Ascending aorta (tissue), 2 donors: ENCODE data around the gene IMMP2L. TPM values are rescaled to one million over a fixed set of nuclear protein-coding genes. Genes with fewer than 3 reads are reported as not detected.

Experiments
- DNase-seq, 2 donors: peaks; one replicate each; pipeline ENCODE4 v3.0.0-alpha.2; 2019; ENCODE audit warnings: low spot score in 2 of 2
- H3K27ac ChIP-seq, 2 donors: fragments of 200-600 bp; sonication (generic); one replicate each; pipeline ENCODE4 v1.5.1; 2016 to 2017; ENCODE audit warnings: mild to moderate bottlenecking in 1 of 2
- H3K27me3 ChIP-seq: fragments of 200-600 bp; sonication (generic); one replicate; pipeline ENCODE4 v1.5.1; 2017
- H3K36me3 ChIP-seq, 2 donors: fragments of 200-600 bp; sonication (generic); one replicate each; pipeline ENCODE4 v1.5.1; 2016
- H3K4me1 ChIP-seq, 2 donors: fragments of 200-600 bp; sonication (generic); one replicate each; pipeline ENCODE4 v1.5.1; 2016 to 2017; ENCODE audit warnings: mild to moderate bottlenecking in 1 of 2
- H3K4me3 ChIP-seq, 2 donors: fragments of 200-600 bp; sonication (generic); one replicate each; pipeline ENCODE4 v1.5.1; 2016 to 2017; ENCODE audit warnings: mild to moderate bottlenecking in 1 of 2
- H3K9me3 ChIP-seq, 2 donors: fragments of 200-600 bp; sonication (generic); one replicate each; pipeline ENCODE4 v1.5.1; 2016
- intact Hi-C: fragments of 100-400 bp; cut with DNase I; formaldehyde crosslinking; loops from one replicate; pipeline ENCODE4 v1.15.1; 2023
- total RNA-seq: library from RNA; depleted of rRNA; stranded (reverse); fragments of >200 nt; gene quantifications from one replicate; pipeline ENCODE4 v1.1.0, GENCODE V29; 2016
- TF ChIP-seq, protein P1 (sequence below), 3 experiments: fragments of 200-600 bp in 2 of 3; fragments of 450-650 bp in 1 of 3; sonication (generic) in 2 of 3; IDR thresholded peaks; one replicate each; pipeline ENCODE4 v1.5.1; 2016 to 2019; ENCODE audit warnings: antibody characterized with exemption in 3 of 3, mild to moderate bottlenecking in 1 of 3, moderate library complexity in 1 of 3

Gene IMMP2L
- total RNA-seq, 1 donor from 2014 or later: 143 TPM

DNA sequence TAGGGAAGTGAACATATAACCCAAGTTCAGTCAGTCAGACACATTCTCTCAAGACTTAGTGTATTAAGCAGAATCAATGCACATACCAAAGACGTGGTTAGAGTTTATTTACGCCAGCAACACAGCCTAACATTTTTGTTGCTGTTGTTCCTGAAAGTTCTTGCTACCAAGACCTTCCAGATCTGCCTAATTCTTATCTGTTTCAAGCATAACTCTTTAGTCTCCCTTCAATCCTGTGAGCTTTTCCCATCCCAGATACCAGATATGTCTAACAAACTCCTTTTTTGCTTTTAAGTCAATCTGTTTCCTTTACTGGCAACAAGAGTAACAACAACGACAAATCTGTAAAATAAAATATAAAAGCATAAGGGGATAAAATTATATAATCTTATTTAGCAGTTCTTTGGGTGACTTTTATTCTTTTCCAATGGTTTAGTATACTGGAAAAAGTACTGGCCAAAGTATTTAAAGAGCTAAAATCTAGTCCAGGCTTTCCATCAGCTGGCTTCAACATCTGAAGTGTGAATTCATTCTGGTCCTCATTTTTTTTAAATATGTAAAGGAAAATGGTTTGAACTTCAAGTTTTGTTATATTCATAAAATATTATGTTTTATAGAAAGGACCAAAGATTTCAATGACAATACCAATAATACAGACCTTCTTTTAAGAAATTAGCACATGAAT is 193.8 kb downstream of the IMMP2L start:
- peaks cover 0 to 3% of the 10 kb centered on the region in 2 donors for H3K4me1 ChIP-seq
- H3K9me3 ChIP-seq: no peaks in the 10 kb centered on the region
- no peak overlapping the region for H3K27ac ChIP-seq
- intact Hi-C loops: no loop called here
- TF ChIP-seq, protein P1, sequence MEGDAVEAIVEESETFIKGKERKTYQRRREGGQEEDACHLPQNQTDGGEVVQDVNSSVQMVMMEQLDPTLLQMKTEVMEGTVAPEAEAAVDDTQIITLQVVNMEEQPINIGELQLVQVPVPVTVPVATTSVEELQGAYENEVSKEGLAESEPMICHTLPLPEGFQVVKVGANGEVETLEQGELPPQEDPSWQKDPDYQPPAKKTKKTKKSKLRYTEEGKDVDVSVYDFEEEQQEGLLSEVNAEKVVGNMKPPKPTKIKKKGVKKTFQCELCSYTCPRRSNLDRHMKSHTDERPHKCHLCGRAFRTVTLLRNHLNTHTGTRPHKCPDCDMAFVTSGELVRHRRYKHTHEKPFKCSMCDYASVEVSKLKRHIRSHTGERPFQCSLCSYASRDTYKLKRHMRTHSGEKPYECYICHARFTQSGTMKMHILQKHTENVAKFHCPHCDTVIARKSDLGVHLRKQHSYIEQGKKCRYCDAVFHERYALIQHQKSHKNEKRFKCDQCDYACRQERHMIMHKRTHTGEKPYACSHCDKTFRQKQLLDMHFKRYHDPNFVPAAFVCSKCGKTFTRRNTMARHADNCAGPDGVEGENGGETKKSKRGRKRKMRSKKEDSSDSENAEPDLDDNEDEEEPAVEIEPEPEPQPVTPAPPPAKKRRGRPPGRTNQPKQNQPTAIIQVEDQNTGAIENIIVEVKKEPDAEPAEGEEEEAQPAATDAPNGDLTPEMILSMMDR (IDR thresholded peaks at IDR 0.05): no peak
- no peak overlapping the region for H3K4me3 ChIP-seq
- DNase-seq: no peak
- H3K36me3 ChIP-seq: no peaks in the 10 kb centered on the region
- no peaks in the 10 kb centered on the region for H3K27me3 ChIP-seq

DNA sequence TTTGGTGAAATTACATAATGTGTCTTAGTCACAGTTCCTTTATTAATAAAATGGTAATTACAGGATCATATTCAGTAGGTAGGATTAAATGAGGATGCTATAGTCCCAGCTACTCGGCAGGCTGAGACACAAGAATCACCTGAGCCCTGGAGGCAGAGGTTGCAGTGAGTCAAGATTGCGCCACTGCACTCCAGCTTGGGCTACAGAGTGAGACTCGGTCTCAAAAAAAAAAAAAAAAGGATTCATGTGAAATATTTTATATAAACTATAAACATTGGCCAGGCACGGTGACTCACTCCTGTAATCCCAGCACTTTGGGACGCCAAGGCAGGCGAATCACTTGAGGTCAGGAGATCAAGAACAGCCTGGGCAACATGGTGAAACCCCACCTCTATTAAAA is 197.9 kb downstream of the IMMP2L start:
- Histone ChIP-seq H3K4me3 (no peak overlapping the region), H3K9me3 (no peaks in the 10 kb centered on the region), H3K27ac (no peak overlapping the region), H3K4me1 (peaks cover 0 to 7% of the 10 kb centered on the region in 2 donors), H3K27me3 (no peaks in the 10 kb centered on the region), H3K36me3 (no peaks in the 10 kb centered on the region)
- TF ChIP-seq, protein P1 (IDR thresholded peaks at IDR 0.05): no peak
- DNase-seq: no peak
- intact Hi-C loops: no loop called here

DNA sequence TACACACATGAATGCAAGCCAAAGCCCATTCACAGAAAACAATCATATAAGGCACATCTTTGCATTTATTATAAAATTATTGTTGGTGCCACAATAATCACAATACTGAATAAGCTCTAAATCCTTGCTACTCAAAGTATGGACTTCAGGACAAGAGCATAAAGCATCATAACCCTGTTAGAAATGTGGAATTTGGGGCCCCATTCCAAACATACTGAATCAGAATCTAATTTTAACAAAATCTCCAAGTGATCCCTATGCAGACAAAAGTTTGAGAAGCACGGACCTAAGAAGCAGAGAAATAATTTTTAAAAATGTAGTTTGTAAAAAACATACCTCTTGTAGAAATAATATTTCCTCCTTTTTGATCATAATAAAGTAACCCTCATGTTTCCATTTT is 199.2 kb downstream of the IMMP2L start:
- H3K9me3 ChIP-seq: no peaks in the 10 kb centered on the region
- no peaks in the 10 kb centered on the region for H3K27me3 ChIP-seq
- TF ChIP-seq, protein P1 (IDR thresholded peaks at IDR 0.05): no peak
- no peak for DNase-seq
- no peak overlapping the region for H3K27ac ChIP-seq
- intact Hi-C loops: no loop called here
- no peak overlapping the region for H3K4me3 ChIP-seq
- H3K4me1 ChIP-seq: peaks cover 0 to 9% of the 10 kb centered on the region in 2 donors
- no peaks in the 10 kb centered on the region for H3K36me3 ChIP-seq

DNA sequence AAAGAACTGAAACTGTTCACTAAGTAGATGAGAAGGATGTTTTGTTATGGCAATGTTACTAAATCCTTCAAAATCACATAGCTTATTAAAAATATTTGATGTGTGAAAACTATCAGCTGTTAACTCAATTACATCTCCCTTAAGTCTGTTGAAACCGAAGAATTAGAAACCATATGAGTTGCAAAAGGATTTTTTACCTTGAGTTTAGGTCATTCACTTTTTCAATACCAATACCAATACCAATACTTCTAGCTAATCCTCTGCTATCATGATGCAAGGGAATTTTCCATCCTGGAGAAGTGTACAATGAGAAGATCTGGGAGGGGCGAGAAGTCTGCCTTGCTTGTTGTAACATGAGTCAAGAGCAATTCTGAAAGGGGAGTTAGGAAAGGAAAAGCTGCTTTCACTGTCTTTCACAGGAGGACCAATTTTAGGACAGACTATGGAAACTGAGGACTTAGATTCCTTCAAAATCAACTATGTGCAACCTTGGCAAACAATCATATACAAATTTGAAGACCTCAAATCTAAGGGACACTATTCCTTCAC is 199.7 kb downstream of the IMMP2L start:
- Histone ChIP-seq H3K27me3 (no peaks in the 10 kb centered on the region), H3K4me3 (no peak overlapping the region), H3K9me3 (no peaks in the 10 kb centered on the region), H3K27ac (no peak overlapping the region), H3K4me1 (peaks cover 0 to 9% of the 10 kb centered on the region in 2 donors), H3K36me3 (no peaks in the 10 kb centered on the region)
- TF ChIP-seq, protein P1 (IDR thresholded peaks at IDR 0.05): no peak
- intact Hi-C loops: no loop called here
- DNase-seq: no peak

DNA sequence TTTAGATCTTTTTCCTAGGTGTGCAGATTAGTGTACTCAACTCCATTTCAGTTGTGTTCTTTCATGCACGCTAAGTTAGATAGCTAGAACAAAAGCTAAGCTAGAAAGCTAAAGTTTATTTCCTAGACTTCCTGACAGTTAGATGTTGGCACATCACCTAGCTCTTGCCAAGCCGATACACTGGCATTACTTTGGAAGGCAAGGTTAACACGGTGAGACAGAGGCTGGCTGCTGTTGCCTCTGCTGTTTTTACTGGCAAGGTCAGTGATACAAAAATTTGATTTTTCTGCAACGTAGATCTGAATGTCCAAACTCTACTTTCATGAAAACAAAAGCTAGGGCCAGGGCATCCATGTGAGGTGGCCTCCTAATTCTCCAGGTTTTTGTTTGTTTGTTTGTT is 203.4 kb downstream of the IMMP2L start:
- TF ChIP-seq, protein P1 (IDR thresholded peaks at IDR 0.05): no peak
- Histone ChIP-seq H3K27ac (no peak overlapping the region), H3K4me3 (no peak overlapping the region), H3K36me3 (no peaks in the 10 kb centered on the region), H3K4me1 (peaks cover 0 to 9% of the 10 kb centered on the region in 2 donors), H3K9me3 (no peaks in the 10 kb centered on the region), H3K27me3 (no peaks in the 10 kb centered on the region)
- intact Hi-C loops: no loop called here
- DNase-seq: no peak
